H1 (cell line): ENCODE results near the gene SLC7A7.
"Not testable (repeated sequence)": the region's sequence is repeated elsewhere in the genome, so short reads cannot be mapped to it uniquely, and the experiment has no call there.

Source experiments
- CBX8 ChIP-seq: fragments of 300-800, 300-1000 bp; sonication (generic); IDR thresholded peaks from 2 replicates; pipeline ENCODE4 v1.7.1; 2016; ENCODE audit warnings: low read depth, low read length, borderline replicate concordance
- POLR2AphosphoS5 ChIP-seq: IDR thresholded peaks from 2 replicates; pipeline ENCODE4 v1.6.1; 2011; ENCODE audit warnings: low read depth, low read length

- TF ChIP-seq POLR2AphosphoS5, CBX8: not testable (repeated sequence)
These were observed 39.1 kb upstream of the SLC7A7 start for GRCh38 chr14:22854296-22854695.
